HFF-Myc (cell line): ENCODE results near the gene STRA6.

ENCODE experiments used
- DNase-seq: peaks from one replicate; pipeline ENCODE4 v3.0.0-alpha.2; 2011; ENCODE audit warnings: low read depth; ENCODE audit errors: extremely low read depth
- H3K4me3 ChIP-seq: replicated peaks from 2 replicates; pipeline ENCODE4 v1.5.1; 2011; ENCODE audit warnings: low read depth, mild to moderate bottlenecking, control low read depth, low read length
- CTCF ChIP-seq: IDR thresholded peaks from 2 replicates; pipeline ENCODE4 v1.5.1; 2012; ENCODE audit warnings: mild to moderate bottlenecking, low read depth, low read length, control low read depth; ENCODE audit errors: missing control alignments

The STRA6 gene

GRCh38 chr15:74159773-74160172 lies 42.8 kb downstream of the STRA6 start:
- H3K4me3 ChIP-seq = no peak overlapping the region
- DNase-seq = no peak
- no peak for TF ChIP-seq CTCF

GRCh38 chr15:74158855-74159650 lies 43.5 kb downstream of the STRA6 start:
- H3K4me3 ChIP-seq = no peak overlapping the region
- no peak for DNase-seq
- no peak for TF ChIP-seq CTCF

- no peak overlapping the region for H3K4me3 ChIP-seq
- TF ChIP-seq CTCF = no peak
- DNase-seq = no peak
Observed at GRCh38 chr15:74157868-74158827, 44.4 kb downstream of the STRA6 start.

GRCh38 chr15:74156678-74157411 lies 45.7 kb downstream of the STRA6 start:
- DNase-seq = no peak
- H3K4me3 ChIP-seq = no peak overlapping the region
- TF ChIP-seq CTCF = no peak

GRCh38 chr15:74155766-74156417 lies 46.7 kb downstream of the STRA6 start:
- no peak for DNase-seq
- no peak overlapping the region for H3K4me3 ChIP-seq
- TF ChIP-seq CTCF = no peak

GRCh38 chr15:74147051-74147450 lies 55.5 kb downstream of the STRA6 start:
- no peak for TF ChIP-seq CTCF
- no peak overlapping the region for H3K4me3 ChIP-seq
- no peak for DNase-seq
